PC-9 (cell line): ENCODE results near the gene ARFIP1. TPM values are rescaled to one million over a fixed set of nuclear protein-coding genes. Genes with fewer than 3 reads are reported as not detected.

Experiments
- BruUV-seq: library from RNA; stranded (reverse); fragments of 400-500 nt; replicated peaks from 2 replicates; lab custom pipeline; 2021; lab: Mats Ljungman, UMichigan
- CTCF ChIA-PET: fragments of 300-600 bp; sonication (Branson Sonifier 250); formaldehyde crosslinking; loops from one replicate; lab custom pipeline; 2022; ENCODE audit warnings: antibody characterized with exemption; lab: Charles Lee
- POLR2A ChIA-PET: fragments of 300-600 bp; sonication (Branson Sonifier 250); formaldehyde crosslinking; loops from one replicate; lab custom pipeline; 2022; ENCODE audit warnings: antibody characterized with exemption; ENCODE audit not compliant: unreplicated experiment; lab: Charles Lee
- DNase-seq, 2 experiments: peaks; one replicate each; pipeline versions ENCODE4 v3.0.0 to v3.0.0-alpha.2; 2015 to 2022; ENCODE audit warnings: mixed read lengths in 1 of 2
- H2AFZ ChIP-seq: fragments of 200-600 bp; sonication (generic); 2 replicates; pipeline ENCODE4 v1.8.1; 2017; ENCODE audit warnings: antibody characterized with exemption
- H3F3A ChIP-seq: fragments of 200-600 bp; sonication (generic); 2 replicates; pipeline ENCODE4 v1.8.1; 2017; ENCODE audit warnings: antibody characterized with exemption, mild to moderate bottlenecking, low read depth; ENCODE audit not compliant: insufficient read depth
- H3K27ac ChIP-seq: fragments of 200-600 bp; sonication (generic); 2 replicates; pipeline ENCODE4 v1.6.1; 2016; ENCODE audit warnings: mixed run types
- H3K27me3 ChIP-seq: fragments of 200-600 bp; sonication (generic); 2 replicates; pipeline ENCODE4 v1.6.1; 2016; ENCODE audit warnings: low read depth, mixed run types; ENCODE audit not compliant: insufficient read depth
- H3K36me3 ChIP-seq: fragments of 200-600 bp; sonication (generic); 2 replicates; pipeline ENCODE4 v1.6.1; 2016; ENCODE audit warnings: low read depth, mixed run types
- H3K4me1 ChIP-seq: fragments of 200-600 bp; sonication (generic); replicated peaks from 2 replicates; pipeline ENCODE4 v1.6.1; 2016; ENCODE audit warnings: mixed run types; ENCODE audit not compliant: insufficient read depth
- H3K4me2 ChIP-seq: fragments of 200-600 bp; sonication (generic); 2 replicates; pipeline ENCODE4 v1.6.1; 2017; ENCODE audit warnings: mixed run types
- H3K4me3 ChIP-seq: fragments of 200-600 bp; sonication (generic); 2 replicates; pipeline ENCODE4 v1.6.1; 2016; ENCODE audit warnings: mixed run types
- H3K79me2 ChIP-seq: fragments of 200-600 bp; sonication (generic); 2 replicates; pipeline ENCODE4 v1.6.1; 2017; ENCODE audit warnings: low read depth, mixed run types
- H3K9me2 ChIP-seq: fragments of 200-600 bp; sonication (generic); 2 replicates; pipeline ENCODE4 v1.8.1; 2017; ENCODE audit warnings: mild to moderate bottlenecking; ENCODE audit not compliant: insufficient read depth
- H3K9me3 ChIP-seq: fragments of 200-600 bp; sonication (generic); 2 replicates; pipeline ENCODE4 v1.8.1; 2016; ENCODE audit warnings: low read depth; ENCODE audit not compliant: insufficient read depth
- H4K20me1 ChIP-seq: fragments of 200-600 bp; sonication (generic); 2 replicates; pipeline ENCODE4 v1.8.1; 2017; ENCODE audit not compliant: insufficient read depth
- CTCF ChIP-seq: fragments of 200-600 bp; sonication (generic); conservative IDR thresholded peaks from 2 replicates; pipeline ENCODE4 v1.6.1; 2017; ENCODE audit warnings: mixed run types, antibody characterized with exemption, mild to moderate bottlenecking, moderate library complexity
- EZH2 ChIP-seq: fragments of 200-600 bp; sonication (generic); IDR thresholded peaks from 2 replicates; pipeline ENCODE4 v1.8.0; 2017; ENCODE audit warnings: antibody characterized with exemption, low read depth
- intact Hi-C: fragments of 100-400 bp; cut with micrococcal nuclease; formaldehyde crosslinking; loops from one replicate; pipeline ENCODE4 v1.10.0; 2022; ENCODE audit not compliant: unreplicated experiment
- total RNA-seq: library from RNA; stranded (reverse); gene quantifications from 2 replicates; pipeline ENCODE4 v1.2.3, GENCODE V29; 2021

The ARFIP1 gene
- total RNA-seq, 1 experiment from 2014 or later, result 38.4 TPM

GRCh38 chr4:152815078-152815477 lies 35.3 kb downstream of the ARFIP1 start:
- H3K27me3 ChIP-seq, result no peaks in the 10 kb centered on the region
- no peaks in the 10 kb centered on the region for H3K79me2 ChIP-seq
- no peak overlapping the region for H3K4me3 ChIP-seq
- TF ChIP-seq CTCF (no peak), EZH2 (no peak)
- DNase-seq, result no peak
- no peaks in the 10 kb centered on the region for H3K4me1 ChIP-seq
- no peaks in the 10 kb centered on the region for H3K9me3 ChIP-seq
- no peak overlapping the region for H3K27ac ChIP-seq
- no peaks in the 10 kb centered on the region for H3K9me2 ChIP-seq
- ChIA-PET POLR2A (interaction anchor here (0.6 kb wide), 1 partner anchor 76 kb away, joined by 3 read pairs; no protein-coding TSS in a partner anchor), CTCF (no interaction called here)
- intact Hi-C loops, result no loop called here
- no peaks in the 10 kb centered on the region for H4K20me1 ChIP-seq
- no peaks in the 10 kb centered on the region for H3K36me3 ChIP-seq
- H2AFZ ChIP-seq, result no peak overlapping the region
- no peaks in the 10 kb centered on the region for H3F3A ChIP-seq
- no TSS peak for BruUV-seq
- H3K4me2 ChIP-seq, result no peak overlapping the region

DNA sequence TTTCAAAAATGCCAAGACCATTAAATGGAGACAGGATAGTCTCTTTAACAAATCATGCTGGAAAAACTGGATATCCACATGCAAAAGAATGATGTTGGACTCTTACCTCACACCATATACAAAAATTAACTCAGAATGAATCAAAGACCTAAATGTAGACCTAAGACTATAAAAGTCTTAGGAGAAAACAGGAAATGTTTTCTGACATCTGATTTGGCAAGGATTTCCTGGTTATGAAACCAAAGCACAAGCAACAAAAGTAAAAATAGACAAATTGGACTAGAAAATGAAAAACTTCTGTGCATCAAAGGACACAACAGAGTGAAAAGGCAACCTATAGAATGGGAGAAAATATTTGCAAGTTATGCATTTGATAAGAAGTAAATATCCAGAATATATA lies 37.6 kb downstream of the ARFIP1 start:
- no peaks in the 10 kb centered on the region for H3K4me1 ChIP-seq
- no peaks in the 10 kb centered on the region for H3K36me3 ChIP-seq
- no peaks in the 10 kb centered on the region for H4K20me1 ChIP-seq
- no peak overlapping the region for H3K4me3 ChIP-seq
- no peak for DNase-seq
- ChIA-PET CTCF (no interaction called here), POLR2A (no interaction called here)
- H3K27ac ChIP-seq, result no peak overlapping the region
- intact Hi-C loops, result no loop called here
- no peaks in the 10 kb centered on the region for H3K27me3 ChIP-seq
- no TSS peak for BruUV-seq
- no peaks in the 10 kb centered on the region for H3F3A ChIP-seq
- no peaks in the 10 kb centered on the region for H3K9me2 ChIP-seq
- no peaks in the 10 kb centered on the region; the same call in 1 of the 2 replicates for H3K9me3 ChIP-seq
- H3K79me2 ChIP-seq, result no peaks in the 10 kb centered on the region
- no peak overlapping the region for H2AFZ ChIP-seq
- no peak for TF ChIP-seq EZH2
- TF ChIP-seq CTCF, result no peak
- no peak overlapping the region for H3K4me2 ChIP-seq

- no peaks in the 10 kb centered on the region for H3K4me1 ChIP-seq
- H3K9me3 ChIP-seq, result no peaks in the 10 kb centered on the region; the same call in 1 of the 2 replicates
- no peak overlapping the region for H2AFZ ChIP-seq
- no peaks in the 10 kb centered on the region for H3K9me2 ChIP-seq
- H3F3A ChIP-seq, result no peaks in the 10 kb centered on the region
- ChIA-PET CTCF (no interaction called here), POLR2A (no interaction called here)
- no peaks in the 10 kb centered on the region for H3K79me2 ChIP-seq
- DNase-seq, result no peak
- H4K20me1 ChIP-seq, result no peaks in the 10 kb centered on the region
- H3K4me2 ChIP-seq, result no peak overlapping the region
- no peaks in the 10 kb centered on the region for H3K27me3 ChIP-seq
- H3K4me3 ChIP-seq, result no peak overlapping the region
- intact Hi-C loops, result no loop called here
- no peaks in the 10 kb centered on the region for H3K36me3 ChIP-seq
- no peak overlapping the region for H3K27ac ChIP-seq
- TF ChIP-seq EZH2, result no peak
- TF ChIP-seq CTCF, result no peak
- no TSS peak for BruUV-seq
These were observed 39.4 kb downstream of the ARFIP1 start for GRCh38 chr4:152819026-152819645.
